HG03039 (cell line): Measurements from ENCODE around the gene MGAT5.

Experiments
- ATAC-seq: cut with Tn5 transposase; IDR thresholded peaks from one replicate; pipeline ENCODE4 v1.9.1; 2021; ENCODE audit warnings: mild to moderate bottlenecking, moderate library complexity; ENCODE audit not compliant: unreplicated experiment

MGAT5 gene

GRCh38 chr2:134436706-134437105 is 182.8 kb downstream of the MGAT5 start:
- no peak for ATAC-seq

DNA sequence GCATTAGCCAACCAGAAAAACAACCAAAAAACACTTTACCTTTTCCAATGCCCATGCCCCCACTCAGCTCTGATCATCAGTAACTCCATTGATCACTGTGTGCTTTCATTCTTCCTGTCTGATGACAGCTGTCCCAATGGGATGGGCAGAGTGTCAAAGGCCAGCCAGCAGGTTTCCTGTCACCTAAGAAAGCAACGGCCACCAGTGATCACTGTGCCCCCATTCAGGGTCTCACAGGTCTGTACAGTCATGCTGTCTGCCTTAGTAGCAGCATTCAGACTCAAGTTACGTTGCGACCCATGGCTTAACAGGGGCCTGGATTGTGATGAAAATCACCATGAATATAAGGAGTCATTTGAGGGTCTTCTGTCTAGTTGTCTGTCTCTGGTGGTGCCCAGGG is 184.5 kb downstream of the MGAT5 start:
- ATAC-seq: no peak

DNA sequence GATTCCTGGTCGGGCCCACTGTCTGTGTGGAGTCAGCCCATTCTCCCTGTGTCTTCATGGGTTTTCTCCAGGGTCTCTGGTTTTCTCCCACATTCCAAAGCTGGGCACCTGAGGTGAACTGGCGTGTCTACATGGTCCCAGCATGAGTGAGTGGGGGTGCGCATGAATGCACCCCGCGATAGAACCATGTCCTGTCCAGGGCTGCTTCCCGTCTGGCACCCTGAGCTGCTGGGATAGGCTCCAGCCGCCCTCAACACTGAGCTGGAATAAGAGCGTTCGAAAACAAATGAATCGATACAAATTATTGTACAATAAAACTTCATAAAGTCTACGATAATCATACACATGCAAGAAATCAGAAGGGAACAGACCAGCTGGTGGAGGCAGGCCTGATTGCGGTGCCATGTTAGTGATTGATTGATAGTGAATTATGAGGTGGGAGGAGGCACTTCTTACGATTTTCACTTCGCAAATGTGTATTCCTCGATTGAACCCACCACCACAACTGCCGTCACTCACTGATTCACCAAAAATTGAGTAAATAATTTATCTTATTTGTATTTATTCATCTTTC is 186.6 kb downstream of the MGAT5 start:
- no peak for ATAC-seq

DNA sequence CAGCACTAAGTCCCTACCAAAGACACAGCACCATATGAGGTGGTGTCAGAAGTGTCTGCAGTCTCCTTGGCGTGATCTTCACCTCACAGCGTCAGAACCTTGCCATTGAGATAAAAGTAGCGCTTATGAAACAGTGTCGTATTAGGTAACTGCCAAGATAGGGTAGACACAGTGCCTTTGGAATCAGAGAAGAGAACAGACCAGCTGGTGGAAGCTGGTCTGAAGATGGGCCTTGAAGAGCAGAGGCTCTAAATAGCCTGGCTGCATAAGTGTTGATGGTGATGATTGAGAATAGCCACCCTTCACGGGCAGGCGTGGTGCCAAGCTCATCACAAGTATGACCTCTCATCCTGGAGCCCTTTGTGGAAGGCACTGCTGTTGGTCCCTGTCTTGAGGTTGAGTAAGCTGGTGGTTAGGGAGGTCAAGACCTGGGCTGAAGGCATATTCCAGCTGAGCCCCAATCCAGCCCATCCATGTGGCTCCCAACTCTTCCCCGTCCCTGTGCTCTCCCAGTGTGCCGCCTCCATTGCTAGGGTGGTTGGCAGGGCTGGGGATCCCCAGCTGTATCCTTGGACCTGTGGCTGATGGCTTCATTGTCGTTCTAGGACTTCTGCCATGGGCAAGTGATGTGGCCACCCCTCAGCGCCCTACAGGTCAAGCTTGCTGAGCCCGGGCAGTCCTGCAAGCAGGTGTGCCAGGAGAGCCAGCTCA is 187.4 kb downstream of the MGAT5 start:
- ATAC-seq: no peak

- ATAC-seq: no peak
Measured at GRCh38 chr2:134443814-134444480, 190.1 kb downstream of the MGAT5 start.

GRCh38 chr2:134445116-134445515 is 191.2 kb downstream of the MGAT5 start:
- ATAC-seq: no peak

- no peak for ATAC-seq
Measured at GRCh38 chr2:134445985-134446382, 192.1 kb downstream of the MGAT5 start.

- ATAC-seq: no peak
Measured at GRCh38 chr2:134446383-134447017, 192.6 kb downstream of the MGAT5 start.

- no peak for ATAC-seq
Measured at GRCh38 chr2:134447669-134448068, 193.8 kb downstream of the MGAT5 start.

DNA sequence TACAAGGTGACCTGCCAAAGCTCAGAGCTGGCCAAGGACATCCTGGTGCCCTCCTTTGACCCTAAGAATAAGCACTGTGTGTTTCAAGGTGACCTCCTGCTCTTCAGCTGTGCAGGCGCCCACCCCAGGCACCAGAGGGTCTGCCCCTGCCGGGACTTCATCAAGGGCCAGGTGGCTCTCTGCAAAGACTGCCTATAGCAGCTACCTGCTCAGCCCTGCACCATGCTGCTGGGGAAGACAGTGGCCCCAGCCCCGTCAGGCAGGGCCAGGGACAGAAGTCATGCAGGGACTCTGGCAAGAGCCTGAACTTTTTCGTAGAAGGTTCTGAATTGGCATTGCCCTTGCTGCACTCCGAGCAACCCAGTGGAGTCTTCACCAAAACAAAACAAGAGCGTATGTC is 194.8 kb downstream of the MGAT5 start:
- no peak for ATAC-seq

- no peak for ATAC-seq
Measured at GRCh38 chr2:134449157-134449556, 195.3 kb downstream of the MGAT5 start.

DNA sequence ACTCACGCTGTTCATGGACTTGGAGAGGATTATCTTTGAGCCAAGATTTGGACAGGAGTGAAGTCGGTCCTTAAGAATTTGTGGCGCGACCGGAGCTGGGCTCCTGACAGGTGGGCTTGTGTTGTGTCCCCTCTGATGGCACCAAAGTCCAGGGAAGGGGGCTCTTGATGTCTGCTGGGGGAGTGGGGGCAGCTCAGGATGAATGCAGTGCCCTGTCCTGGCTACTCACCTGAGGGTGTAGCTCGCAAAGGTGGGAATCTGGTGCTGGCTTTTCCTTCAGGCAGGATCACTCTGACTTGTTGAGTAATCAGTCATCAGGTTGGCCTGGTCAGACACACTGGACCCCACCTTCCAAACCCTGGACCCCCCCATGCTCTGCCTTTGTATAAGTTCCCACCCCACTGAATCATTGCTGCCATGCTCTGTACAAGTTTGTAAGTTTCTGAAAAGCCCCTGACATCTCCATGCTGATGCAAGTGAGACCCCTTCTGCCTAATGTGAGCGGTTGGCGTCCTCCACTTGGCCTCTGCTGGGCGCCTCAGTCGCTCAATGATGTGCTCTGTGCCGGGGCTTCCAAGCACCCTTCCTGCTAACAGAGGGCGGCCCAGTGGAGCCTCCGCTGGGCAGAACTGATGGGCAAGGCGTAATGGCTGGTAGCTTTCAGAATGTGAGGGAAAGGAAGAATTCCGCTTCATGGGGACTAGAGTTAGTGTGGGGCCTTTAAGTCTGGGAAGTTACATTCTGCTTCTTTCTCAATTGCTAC is 196.1 kb downstream of the MGAT5 start:
- ATAC-seq: no peak

DNA sequence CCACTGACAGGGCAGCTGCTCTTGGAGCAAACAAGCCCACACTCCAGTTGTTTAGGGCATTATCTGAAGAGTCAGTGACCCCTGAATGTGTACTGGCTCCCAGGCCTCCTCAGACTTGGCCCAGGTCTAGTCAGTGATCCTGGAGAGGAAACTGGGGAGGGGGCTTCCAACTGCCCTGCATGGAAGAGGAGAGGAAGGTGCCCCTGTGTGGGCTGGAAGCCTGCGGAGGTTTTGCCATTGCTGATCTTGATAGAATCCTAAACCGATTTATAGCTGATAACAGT is 197.4 kb downstream of the MGAT5 start:
- ATAC-seq: no peak

GRCh38 chr2:134452042-134452733 is 198.3 kb downstream of the MGAT5 start:
- ATAC-seq: no peak

DNA sequence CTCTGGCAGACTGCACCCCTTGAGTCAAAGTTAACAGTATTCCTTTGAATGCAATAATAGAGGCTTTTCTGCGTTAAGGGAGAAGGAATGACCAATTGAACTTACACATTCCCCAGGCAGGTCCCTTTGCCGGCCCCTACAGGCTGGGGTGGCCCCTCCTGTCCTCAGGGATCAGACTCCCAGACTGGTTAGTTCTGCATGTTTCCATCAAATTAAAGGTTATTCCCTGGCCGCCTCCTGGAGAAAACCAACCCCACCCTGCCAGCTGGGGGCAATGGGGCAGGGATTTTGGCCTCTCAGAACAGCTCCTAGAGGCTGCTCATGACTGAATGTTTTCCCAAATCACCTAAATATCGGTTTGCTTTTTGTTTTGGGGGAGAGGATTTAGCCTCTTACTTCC is 199.6 kb downstream of the MGAT5 start:
- ATAC-seq: no peak

DNA sequence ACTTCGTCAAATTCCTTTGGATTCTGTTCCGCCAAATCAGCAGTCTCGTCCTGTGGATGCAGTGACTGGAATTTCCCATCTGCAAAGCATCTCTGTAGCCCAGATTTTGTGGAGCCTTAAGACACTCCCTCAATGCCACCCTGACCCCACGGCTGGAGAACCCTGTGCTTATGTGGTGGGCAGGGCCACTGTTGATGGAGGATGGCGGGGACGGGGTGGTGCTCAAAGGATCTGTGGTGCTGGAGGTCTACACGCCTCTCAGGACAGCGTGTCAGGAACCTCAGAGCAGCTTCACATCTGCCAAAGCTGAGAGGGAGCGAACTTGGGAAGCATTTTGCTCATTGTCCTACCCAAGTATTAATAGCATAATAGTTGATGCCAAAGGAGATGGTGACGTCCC is 200.1 kb downstream of the MGAT5 start:
- ATAC-seq: no peak

GRCh38 chr2:134454426-134454825 is 200.6 kb downstream of the MGAT5 start:
- ATAC-seq: no peak

DNA sequence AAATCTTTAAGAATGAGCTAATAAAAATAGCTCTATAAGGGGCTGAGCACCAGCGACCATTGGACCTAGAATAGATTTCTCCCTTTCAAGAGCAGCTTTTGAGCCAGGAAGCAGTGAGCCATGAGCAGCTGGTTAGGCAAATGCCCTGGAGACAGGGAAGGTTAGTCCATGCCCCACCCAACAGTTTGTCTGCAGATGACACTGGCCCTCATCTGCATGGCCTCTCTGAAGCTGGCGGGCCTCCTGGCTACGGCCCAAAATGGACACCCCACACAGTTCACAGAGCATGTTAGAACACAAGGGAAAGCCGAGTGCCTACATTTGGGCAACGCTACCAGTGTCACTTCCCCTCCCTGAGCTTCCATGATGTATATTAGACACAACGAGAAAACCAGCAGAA is 201.1 kb downstream of the MGAT5 start:
- ATAC-seq: no peak

DNA sequence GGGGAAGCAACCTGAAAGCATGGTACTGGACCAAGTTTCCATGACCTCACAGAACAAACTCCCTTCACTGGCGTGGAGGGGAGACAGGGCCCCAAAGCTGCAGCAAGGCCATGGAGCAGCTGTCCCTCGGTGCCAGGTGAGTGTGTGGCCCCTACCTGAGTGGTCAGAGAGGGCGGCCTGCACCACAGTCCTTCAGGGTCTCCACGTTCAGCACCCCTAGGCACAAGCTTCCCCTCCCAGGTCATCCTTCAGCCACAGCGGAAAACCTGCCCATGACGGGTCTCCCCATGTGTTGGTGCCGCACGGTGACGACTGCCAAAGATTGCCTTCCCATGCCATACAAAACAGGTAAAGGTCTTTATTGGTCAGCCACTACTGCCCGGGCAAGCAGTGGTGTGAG is 201.6 kb downstream of the MGAT5 start:
- no peak for ATAC-seq

DNA sequence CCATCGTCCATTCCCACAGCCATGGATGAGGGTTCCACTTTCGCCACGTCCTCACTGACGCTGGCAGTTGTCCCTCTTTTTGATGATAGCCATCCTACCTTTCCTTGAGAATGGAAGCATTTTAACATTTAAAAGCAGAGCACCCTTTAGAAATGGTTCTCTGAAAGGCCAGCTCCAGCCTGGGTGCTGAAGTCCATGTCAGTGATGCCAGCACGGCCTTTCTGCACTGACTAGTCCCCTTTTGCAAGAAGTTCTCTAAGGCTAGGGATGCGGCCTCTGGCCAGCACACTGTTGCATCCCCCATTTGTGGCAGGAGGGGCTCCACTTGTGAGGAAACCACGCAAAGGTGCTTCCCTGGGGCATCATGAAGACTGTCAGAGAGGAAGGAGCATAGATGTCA is 203.5 kb downstream of the MGAT5 start:
- ATAC-seq: no peak
